Measurements from ENCODE around the gene MICU1.
"Not testable (repeated sequence)": the region's sequence is repeated elsewhere in the genome, so short reads cannot be mapped to it uniquely, and the experiment has no call there.

The MICU1 gene

DNA sequence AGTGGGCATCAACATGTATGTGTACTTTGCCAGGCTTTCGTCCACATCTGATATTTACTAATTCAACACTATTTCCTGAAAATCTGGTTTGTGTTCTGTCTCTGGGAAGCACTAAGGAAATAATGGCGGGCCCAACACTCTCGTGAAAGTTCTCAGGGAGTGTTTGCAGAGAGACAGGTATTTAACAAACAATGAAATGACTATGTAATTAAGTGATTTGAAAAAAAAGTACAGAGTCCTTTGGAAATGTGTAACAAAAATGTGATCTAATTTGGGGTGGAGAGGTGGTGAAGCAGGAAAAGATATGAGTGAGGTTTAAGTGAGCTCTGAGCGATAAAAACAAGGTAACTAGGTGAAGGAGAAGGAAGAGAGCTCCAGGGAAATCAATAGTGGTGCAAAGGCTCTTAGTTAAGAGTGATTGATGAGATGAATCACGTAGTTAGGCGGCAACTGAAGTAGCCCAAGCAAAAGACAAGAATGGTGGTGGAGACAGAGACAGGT lies 175.9 kb downstream of the MICU1 start:
- H3K9me3 Mint-ChIP-seq, result no peaks in the 10 kb centered on the region
- CTCF ChIA-PET, result no interaction called here
- no peaks in the 10 kb centered on the region for H3K27me3 Mint-ChIP-seq
- H3K36me3 Mint-ChIP-seq, result no peaks in the 10 kb centered on the region
- no peak for DNase-seq
- H3K4me3 Mint-ChIP-seq, result no peak overlapping the region
- H3K27ac Mint-ChIP-seq, result no peak overlapping the region
- H3K4me1 Mint-ChIP-seq, result no peaks in the 10 kb centered on the region

DNA sequence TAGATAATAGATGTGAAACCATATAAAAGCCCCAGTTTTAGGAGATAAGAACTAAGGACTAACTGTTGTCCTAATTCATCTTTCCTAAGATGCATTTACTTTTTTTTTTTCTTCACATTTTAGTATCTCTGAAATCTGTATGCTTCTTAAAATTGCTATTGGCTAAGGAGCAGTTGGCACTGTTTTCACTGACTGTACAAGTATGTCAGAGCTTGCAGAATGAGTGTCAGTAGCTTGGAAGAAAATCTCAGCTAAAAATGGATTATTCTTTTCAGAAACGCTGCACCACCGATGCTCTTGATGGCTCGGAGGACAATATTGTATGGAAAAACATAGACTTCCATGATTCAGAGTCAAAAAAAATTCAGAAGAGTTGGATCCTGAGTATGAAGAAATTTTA lies 180.0 kb downstream of the MICU1 start:
- DNase-seq, result no peak
- CTCF ChIA-PET, result no interaction called here
- Mint-ChIP-seq H3K27ac (no peak overlapping the region), H3K27me3 (no peaks in the 10 kb centered on the region), H3K4me1 (no peaks in the 10 kb centered on the region), H3K9me3 (peaks cover 2% of the 10 kb centered on the region), H3K4me3 (no peak overlapping the region), H3K36me3 (peaks cover 2% of the 10 kb centered on the region)

DNA sequence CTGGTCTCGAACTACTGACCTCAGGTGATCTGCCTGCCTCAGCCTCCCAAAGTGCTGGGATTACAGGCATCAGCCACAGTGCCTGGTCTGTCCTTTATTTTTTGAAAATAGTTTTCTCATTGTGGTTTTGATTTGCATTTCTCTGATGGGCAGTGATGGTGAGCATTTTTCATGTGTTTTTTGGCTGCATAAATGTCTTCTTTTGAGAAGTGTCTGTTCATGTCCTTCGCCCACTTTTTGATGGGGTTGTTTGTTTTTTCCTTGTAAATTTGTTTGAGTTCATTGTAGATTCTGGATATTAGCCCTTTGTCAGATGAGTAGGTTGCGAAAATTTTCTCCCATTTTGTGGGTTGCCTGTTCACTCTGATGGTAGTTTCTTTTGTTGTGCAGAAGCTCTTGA lies 182.9 kb downstream of the MICU1 start:
- H3K27me3 Mint-ChIP-seq, H3K27ac Mint-ChIP-seq, H3K36me3 Mint-ChIP-seq, H3K4me1 Mint-ChIP-seq, H3K4me3 Mint-ChIP-seq, DNase-seq, CTCF ChIA-PET, H3K9me3 Mint-ChIP-seq: not testable (repeated sequence)

- no peaks in the 10 kb centered on the region for H3K27me3 Mint-ChIP-seq
- no peak overlapping the region for H3K4me3 Mint-ChIP-seq
- H3K4me1 Mint-ChIP-seq, result no peaks in the 10 kb centered on the region
- peaks cover under 1% of the 10 kb centered on the region for H3K36me3 Mint-ChIP-seq
- no peak overlapping the region for H3K27ac Mint-ChIP-seq
- CTCF ChIA-PET, result no interaction called here
- H3K9me3 Mint-ChIP-seq, result peaks cover 1% of the 10 kb centered on the region
- DNase-seq, result no peak
These were observed 190.3 kb downstream of the MICU1 start for GRCh38 chr10:72435570-72435969.

DNA sequence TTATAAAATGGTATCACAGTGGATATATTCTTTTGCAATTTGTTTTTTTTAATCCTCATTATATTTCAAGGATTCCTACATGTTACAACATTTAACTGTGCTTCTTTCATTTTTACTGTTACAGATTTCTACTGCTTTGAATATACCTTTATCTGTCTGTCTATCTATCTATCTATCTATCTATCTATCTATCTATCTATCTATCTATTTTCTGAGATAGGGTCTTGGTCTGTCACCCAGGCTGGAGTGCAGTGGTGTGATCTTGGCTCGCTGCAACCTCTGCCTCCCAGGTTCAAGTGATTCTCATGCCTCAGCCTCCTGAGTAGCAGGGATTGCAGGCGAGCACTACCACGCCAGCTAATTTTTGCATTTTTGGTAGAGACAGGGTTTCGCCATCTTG lies 194.9 kb downstream of the MICU1 start:
- H3K4me3 Mint-ChIP-seq, DNase-seq, H3K27me3 Mint-ChIP-seq, CTCF ChIA-PET, H3K27ac Mint-ChIP-seq, H3K9me3 Mint-ChIP-seq, H3K4me1 Mint-ChIP-seq, H3K36me3 Mint-ChIP-seq: not testable (repeated sequence)

DNA sequence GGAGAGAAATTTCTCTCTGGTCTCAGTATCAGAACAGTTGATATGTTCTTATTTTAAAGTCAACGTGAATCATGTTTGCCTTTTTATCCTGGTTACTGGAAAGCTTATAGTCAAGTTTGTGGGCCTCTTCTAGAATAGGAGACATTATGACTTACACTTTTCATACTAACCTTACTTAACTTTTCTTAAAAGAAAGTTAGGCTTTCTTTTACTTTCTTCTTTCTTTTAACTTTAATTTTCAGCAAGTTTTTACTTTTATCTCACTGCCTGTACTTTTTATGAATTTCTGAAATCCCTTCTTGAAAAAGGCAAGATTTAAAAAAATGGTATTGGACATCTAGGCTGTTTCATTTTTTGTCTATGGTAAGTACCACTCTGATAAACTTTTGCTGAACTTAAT lies 195.9 kb downstream of the MICU1 start:
- CTCF ChIA-PET, result no interaction called here
- DNase-seq, result no peak
- H3K27ac Mint-ChIP-seq, result no peak overlapping the region
- no peaks in the 10 kb centered on the region for H3K36me3 Mint-ChIP-seq
- no peaks in the 10 kb centered on the region for H3K4me1 Mint-ChIP-seq
- H3K9me3 Mint-ChIP-seq, result no peaks in the 10 kb centered on the region
- H3K4me3 Mint-ChIP-seq, result no peak overlapping the region
- H3K27me3 Mint-ChIP-seq, result no peaks in the 10 kb centered on the region

GRCh38 chr10:72426986-72427385 lies 198.9 kb downstream of the MICU1 start:
- Mint-ChIP-seq H3K4me1 (no peaks in the 10 kb centered on the region), H3K9me3 (peaks cover 3% of the 10 kb centered on the region), H3K36me3 (peaks cover 9% of the 10 kb centered on the region), H3K4me3 (no peak overlapping the region), H3K27ac (no peak overlapping the region), H3K27me3 (no peaks in the 10 kb centered on the region)
- CTCF ChIA-PET, result interaction anchor here (0.6 kb wide), 1 partner anchor 69 kb away, joined by 3 read pairs; no protein-coding TSS in a partner anchor
- no peak for DNase-seq

DNA sequence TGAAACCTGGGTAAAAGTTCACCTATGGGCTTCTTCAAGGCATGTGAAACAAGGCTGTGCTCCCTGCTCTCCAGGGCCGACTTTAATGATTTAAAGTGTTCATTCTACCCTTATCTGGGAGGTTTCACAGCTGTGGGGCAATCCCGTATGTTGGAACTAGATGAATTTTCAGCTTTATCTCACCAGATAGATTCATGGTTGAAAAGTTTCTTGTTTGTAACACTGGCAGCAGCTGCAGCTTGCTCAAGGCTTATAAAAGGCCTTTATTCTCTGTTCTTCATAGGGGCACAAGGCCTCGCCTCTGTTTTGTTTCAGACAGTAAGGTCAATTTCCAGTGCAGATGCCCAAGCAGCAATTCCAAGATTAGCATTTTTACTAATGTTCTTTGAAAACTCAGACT lies 200.7 kb downstream of the MICU1 start:
- DNase-seq, result no peak
- Mint-ChIP-seq H3K36me3 (peaks cover 17% of the 10 kb centered on the region), H3K27ac (no peak overlapping the region), H3K4me3 (no peak overlapping the region), H3K4me1 (no peaks in the 10 kb centered on the region), H3K9me3 (peaks cover 3% of the 10 kb centered on the region), H3K27me3 (no peaks in the 10 kb centered on the region)
- CTCF ChIA-PET, result interaction anchor here (0.8 kb wide), 1 partner anchor 14 kb away, joined by 3 read pairs; no protein-coding TSS in a partner anchor

GRCh38 chr10:72424561-72424960 lies 201.3 kb downstream of the MICU1 start:
- CTCF ChIA-PET, result interaction anchor here (0.8 kb wide), 1 partner anchor 14 kb away, joined by 3 read pairs; no protein-coding TSS in a partner anchor
- peaks cover 17% of the 10 kb centered on the region for H3K36me3 Mint-ChIP-seq
- no peak overlapping the region for H3K4me3 Mint-ChIP-seq
- H3K9me3 Mint-ChIP-seq, result peaks cover 3% of the 10 kb centered on the region
- no peak for DNase-seq
- no peaks in the 10 kb centered on the region for H3K27me3 Mint-ChIP-seq
- H3K4me1 Mint-ChIP-seq, result no peaks in the 10 kb centered on the region
- H3K27ac Mint-ChIP-seq, result no peak overlapping the region

DNA sequence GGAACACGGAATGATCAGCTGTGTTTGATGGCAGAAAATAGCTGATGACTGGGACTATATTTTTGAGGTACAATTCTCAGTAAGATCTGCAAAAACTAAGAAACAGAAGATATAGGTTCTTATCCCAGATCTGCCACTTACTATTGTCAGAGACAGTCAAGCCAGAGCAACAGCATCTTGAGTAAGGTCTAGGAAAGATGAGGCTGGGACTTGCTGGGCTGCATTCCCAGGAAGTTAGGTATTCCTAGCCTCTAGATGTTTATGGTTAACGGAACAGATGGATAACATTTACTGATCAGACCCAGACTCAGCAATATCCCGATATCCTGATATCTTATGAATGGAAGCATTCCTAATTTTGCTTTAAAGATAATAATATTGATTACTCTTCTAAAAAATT lies 202.5 kb downstream of the MICU1 start:
- H3K9me3 Mint-ChIP-seq, result peaks cover 3% of the 10 kb centered on the region
- peaks cover 17% of the 10 kb centered on the region for H3K36me3 Mint-ChIP-seq
- no peak overlapping the region for H3K27ac Mint-ChIP-seq
- no peaks in the 10 kb centered on the region for H3K4me1 Mint-ChIP-seq
- no peaks in the 10 kb centered on the region for H3K27me3 Mint-ChIP-seq
- DNase-seq, result no peak
- no peak overlapping the region for H3K4me3 Mint-ChIP-seq
- CTCF ChIA-PET, result no interaction called here

DNA sequence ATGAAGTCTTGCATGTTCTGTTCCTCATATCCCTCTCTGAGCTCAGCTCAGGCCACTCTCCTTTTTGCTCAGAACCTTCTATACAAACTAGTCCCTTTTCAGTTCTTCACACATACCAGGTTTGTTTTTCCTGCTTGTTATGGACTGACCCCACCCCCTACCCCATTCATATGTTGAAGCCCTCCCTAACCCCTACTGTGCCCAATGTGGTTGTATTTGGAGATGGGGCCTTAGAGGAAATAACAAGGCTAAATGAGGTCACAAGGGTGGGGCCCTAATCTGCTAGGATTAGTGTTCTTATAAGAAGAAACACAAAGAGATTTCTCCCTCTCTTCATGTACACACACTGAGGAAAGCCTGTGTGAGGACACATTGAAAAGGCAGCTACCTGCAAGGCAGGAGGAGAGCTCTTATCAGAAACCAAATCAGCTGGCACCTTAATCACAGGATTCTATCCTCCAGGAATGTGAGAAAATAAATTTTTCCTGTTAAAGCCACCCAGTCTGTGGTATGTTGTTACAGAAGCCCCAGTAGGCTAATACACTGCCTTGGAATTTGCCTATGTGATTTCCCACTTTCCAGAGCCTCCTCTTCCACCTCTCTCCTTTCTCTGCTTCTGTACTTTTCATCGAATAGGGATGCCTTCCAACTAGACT lies 203.9 kb downstream of the MICU1 start:
- Mint-ChIP-seq H3K27me3 (no peaks in the 10 kb centered on the region), H3K4me1 (no peaks in the 10 kb centered on the region), H3K36me3 (peaks cover 17% of the 10 kb centered on the region), H3K4me3 (no peak overlapping the region), H3K27ac (no peak overlapping the region), H3K9me3 (peaks cover 3% of the 10 kb centered on the region)
- no peak for DNase-seq
- CTCF ChIA-PET, result no interaction called here

DNA sequence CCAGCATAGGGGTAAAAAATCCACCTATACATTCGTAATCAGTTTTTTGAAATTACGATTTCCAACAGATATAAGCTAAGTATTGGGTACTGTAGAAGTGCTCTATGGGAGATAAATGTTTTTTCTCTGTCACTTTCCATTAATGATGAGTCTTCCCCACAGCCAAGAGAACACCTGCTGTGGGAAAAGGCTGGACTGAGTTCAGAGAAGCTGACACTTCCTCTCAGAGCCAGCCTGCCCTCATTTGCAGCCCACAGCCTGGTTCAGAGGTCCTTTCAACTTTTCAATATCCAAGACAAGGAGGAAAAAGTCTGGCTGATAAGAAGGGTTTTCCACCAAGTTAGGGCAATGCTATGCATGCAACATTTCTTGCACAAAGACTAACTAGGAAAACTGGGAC lies 206.6 kb downstream of the MICU1 start:
- Mint-ChIP-seq H3K27me3 (no peaks in the 10 kb centered on the region), H3K4me3 (no peak overlapping the region), H3K27ac (no peak overlapping the region), H3K4me1 (no peaks in the 10 kb centered on the region), H3K9me3 (peaks cover 3% of the 10 kb centered on the region), H3K36me3 (peaks cover 17% of the 10 kb centered on the region)
- CTCF ChIA-PET, result no interaction called here
- no peak for DNase-seq

DNA sequence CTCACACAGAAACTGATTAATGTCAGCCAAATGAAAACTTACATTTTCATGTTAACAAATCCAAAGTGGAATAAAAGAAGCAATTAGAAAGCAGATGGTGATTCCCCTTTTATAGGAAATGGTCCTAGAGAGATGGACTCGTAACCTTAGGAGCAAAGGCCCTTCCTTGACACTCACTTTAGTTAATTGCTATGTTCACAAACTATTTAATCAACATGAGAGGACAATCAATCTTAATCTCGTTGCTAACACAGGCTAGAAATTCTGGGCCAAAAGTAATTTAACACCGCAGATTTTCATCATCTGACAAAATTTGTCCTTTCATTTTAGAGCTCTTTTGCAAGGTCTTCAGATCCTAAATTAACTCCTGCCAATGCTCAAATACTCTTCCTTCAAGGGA lies 207.2 kb downstream of the MICU1 start:
- no peak overlapping the region for H3K27ac Mint-ChIP-seq
- no peak for DNase-seq
- H3K36me3 Mint-ChIP-seq, result peaks cover 17% of the 10 kb centered on the region
- H3K9me3 Mint-ChIP-seq, result peaks cover 3% of the 10 kb centered on the region
- no peak overlapping the region for H3K4me3 Mint-ChIP-seq
- CTCF ChIA-PET, result no interaction called here
- H3K4me1 Mint-ChIP-seq, result no peaks in the 10 kb centered on the region
- no peaks in the 10 kb centered on the region for H3K27me3 Mint-ChIP-seq

DNA sequence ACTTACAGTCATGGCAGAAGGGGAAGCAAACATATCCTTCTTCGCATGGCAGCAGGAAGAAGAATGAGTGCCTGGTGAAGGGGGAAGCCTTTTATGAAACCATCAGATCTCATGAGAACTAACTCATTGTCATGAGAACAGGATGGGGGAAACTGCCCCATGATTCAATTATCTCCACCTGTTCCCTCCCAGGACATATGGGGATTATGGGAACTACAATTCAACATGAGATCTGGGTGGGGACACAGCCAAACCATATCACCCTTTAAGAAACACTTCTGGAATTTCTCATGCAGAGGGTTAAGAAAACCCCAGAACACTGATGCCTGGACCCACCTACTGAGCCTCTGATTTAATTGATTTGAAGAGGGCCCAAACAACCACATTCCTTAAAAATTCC lies 207.9 kb downstream of the MICU1 start:
- Mint-ChIP-seq H3K27ac (no peak overlapping the region), H3K4me1 (no peaks in the 10 kb centered on the region), H3K9me3 (peaks cover 3% of the 10 kb centered on the region), H3K27me3 (no peaks in the 10 kb centered on the region), H3K4me3 (no peak overlapping the region), H3K36me3 (peaks cover 14% of the 10 kb centered on the region)
- CTCF ChIA-PET, result no interaction called here
- no peak for DNase-seq

DNA sequence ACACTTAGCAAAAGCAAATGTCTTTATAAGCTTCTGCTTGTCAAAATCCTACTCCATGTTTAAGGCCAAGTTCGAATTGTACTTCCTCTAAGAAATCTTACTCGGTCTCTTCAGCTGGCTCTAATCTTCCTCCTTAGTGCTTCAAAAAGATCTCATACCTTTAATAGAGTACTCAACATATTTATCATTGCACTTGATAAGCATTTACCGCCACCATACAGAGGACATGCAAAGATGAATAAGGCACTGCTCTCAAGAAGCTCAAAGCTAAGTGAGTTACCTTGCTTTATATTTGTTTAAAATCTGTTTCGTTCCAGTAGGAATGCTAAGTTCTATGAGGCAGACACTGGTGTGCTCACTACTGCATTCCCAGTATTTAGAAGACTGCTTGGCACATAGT lies 209.2 kb downstream of the MICU1 start:
- no peaks in the 10 kb centered on the region for H3K27me3 Mint-ChIP-seq
- no peaks in the 10 kb centered on the region for H3K9me3 Mint-ChIP-seq
- DNase-seq, result no peak
- CTCF ChIA-PET, result no interaction called here
- no peak overlapping the region for H3K4me3 Mint-ChIP-seq
- no peaks in the 10 kb centered on the region for H3K4me1 Mint-ChIP-seq
- H3K36me3 Mint-ChIP-seq, result peaks cover 4% of the 10 kb centered on the region
- H3K27ac Mint-ChIP-seq, result no peak overlapping the region

DNA sequence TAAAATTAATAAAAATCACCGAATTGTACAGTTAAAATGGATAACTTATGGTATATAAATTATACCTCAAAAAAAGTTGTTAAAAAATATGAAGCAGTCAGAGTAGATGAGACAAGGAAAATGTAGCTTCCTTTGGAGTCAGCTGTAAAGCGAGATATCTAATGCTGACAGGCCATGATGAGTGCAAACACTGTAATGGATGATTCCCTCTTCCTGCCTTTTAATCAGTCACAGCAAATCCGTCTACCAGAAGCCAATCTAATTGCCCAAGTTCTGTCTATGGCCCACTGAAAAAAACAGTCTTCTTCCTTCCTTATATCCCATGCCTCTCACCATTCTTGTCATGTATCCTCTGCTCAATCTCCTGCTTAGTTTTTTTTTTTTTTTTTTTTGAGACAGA lies 211.2 kb downstream of the MICU1 start:
- no peaks in the 10 kb centered on the region for H3K4me1 Mint-ChIP-seq
- no peak overlapping the region for H3K27ac Mint-ChIP-seq
- no peak for DNase-seq
- H3K9me3 Mint-ChIP-seq, result no peaks in the 10 kb centered on the region
- H3K4me3 Mint-ChIP-seq, result no peak overlapping the region
- no peaks in the 10 kb centered on the region for H3K27me3 Mint-ChIP-seq
- CTCF ChIA-PET, result no interaction called here
- H3K36me3 Mint-ChIP-seq, result no peaks in the 10 kb centered on the region

All from activated naive CD4-positive, alpha-beta T cell treated with anti-CD3 and anti-CD28 coated beads, Interleukin-2, amount 10 ng/mL, durations not matched to agents 7 days and 5 days (primary cell).